Osteocyte (in vitro differentiated cells): ENCODE measurements around the gene EVA1A. TPM values are rescaled to one million over a fixed set of nuclear protein-coding genes. Genes with fewer than 3 reads are reported as not detected.

Experiments
- DNase-seq: peaks from one replicate; pipeline ENCODE4 v3.0.0; 2021; ENCODE audit warnings: mixed read lengths; ENCODE audit not compliant: unreplicated experiment; ENCODE audit errors: extremely low spot score
- H3K27ac Mint-ChIP-seq: one replicate; pipeline ENCODE4 v1.8.0; 2021; ENCODE audit warnings: mild to moderate bottlenecking, mixed read lengths; ENCODE audit not compliant: unreplicated experiment
- H3K27me3 Mint-ChIP-seq: one replicate; pipeline ENCODE4 v1.8.0; 2021; ENCODE audit warnings: mixed read lengths; ENCODE audit not compliant: unreplicated experiment
- H3K36me3 Mint-ChIP-seq: one replicate; pipeline ENCODE4 v1.8.0; 2021; ENCODE audit warnings: mixed read lengths; ENCODE audit not compliant: unreplicated experiment
- H3K4me1 Mint-ChIP-seq: one replicate; pipeline ENCODE4 v1.8.0; 2021; ENCODE audit warnings: mixed read lengths; ENCODE audit not compliant: unreplicated experiment
- H3K4me3 Mint-ChIP-seq: one replicate; pipeline ENCODE4 v1.8.0; 2021; ENCODE audit warnings: mild to moderate bottlenecking, moderate library complexity, mixed read lengths; ENCODE audit not compliant: unreplicated experiment
- H3K9me3 Mint-ChIP-seq: one replicate; pipeline ENCODE4 v1.8.0; 2021; ENCODE audit warnings: mixed read lengths; ENCODE audit not compliant: unreplicated experiment
- long read RNA-seq: library from polyadenylated mRNA; unstranded; transcript quantifications from one replicate; pipeline ENCODE4 v2.0.0, GENCODE V29; 2021
- total RNA-seq: library from RNA; stranded (reverse); gene quantifications from 2 replicates; pipeline ENCODE4 v1.2.1, GENCODE V29; 2021
- TF ChIP-seq, protein P1 (sequence below): fragments of 200-600 bp; sonication (generic); IDR thresholded peaks from 2 replicates; pipeline ENCODE4 v1.5.0; 2021; ENCODE audit warnings: antibody characterized with exemption, mild to moderate bottlenecking, moderate library complexity

The EVA1A gene, protein sequence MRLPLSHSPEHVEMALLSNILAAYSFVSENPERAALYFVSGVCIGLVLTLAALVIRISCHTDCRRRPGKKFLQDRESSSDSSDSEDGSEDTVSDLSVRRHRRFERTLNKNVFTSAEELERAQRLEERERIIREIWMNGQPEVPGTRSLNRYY
- 30.7 and 33.5 TPM in 2 replicates for total RNA-seq
- long read RNA-seq, transcript EVA1A-202 (4 exons, 1,802 nt), result minor isoform, 22 of 115 reads
- long read RNA-seq, transcript EVA1A-204 (4 exons, 777 nt), result major isoform, 23 of 115 reads
- long read RNA-seq, transcript EVA1A-206 (3 exons, 569 nt), result minor isoform, 8 of 115 reads
- long read RNA-seq, partial matches to known transcripts, result 4 of 115 reads
- long read RNA-seq, other reads (novel, unspliced or antisense), result 54 of 115 reads

DNA sequence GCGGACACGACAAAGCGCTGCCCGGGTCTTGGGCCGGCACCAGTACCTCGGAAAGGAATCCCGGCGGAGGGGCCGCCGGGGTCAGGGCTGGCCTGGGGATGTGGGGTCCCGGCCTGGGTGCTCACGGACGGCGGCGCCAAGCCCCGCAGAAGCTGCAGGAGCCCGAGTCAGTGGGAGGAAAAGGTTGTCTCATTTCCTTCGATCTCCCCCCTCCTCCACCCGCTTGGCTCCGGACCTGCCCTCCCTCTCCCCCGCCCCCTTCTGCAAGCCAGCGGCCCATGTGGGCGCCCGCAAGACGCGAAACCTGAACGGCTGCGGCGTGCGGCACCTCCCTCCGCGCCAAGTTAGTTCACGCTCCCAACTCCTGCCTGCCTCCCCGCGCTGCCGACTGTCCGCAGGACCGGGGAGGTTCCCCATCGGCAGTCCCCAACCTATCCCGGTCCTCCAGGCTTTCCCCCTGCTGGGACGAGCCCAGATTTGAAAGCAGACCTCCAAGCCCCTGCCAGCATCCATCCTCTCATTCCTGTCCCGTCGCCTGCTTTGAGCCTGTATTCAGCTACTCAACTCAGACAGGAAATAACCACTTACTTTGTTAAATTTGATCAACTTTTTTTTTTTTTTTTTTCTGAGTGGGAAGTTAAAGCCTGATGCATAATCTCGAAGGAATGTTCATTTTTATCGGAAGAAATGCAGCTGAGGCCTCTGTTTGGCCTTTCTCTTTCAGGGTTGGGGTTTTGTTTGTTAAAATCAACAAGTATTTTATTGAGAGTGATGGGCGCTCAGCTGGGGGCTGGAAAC, at the start of gene EVA1A:
EVA1A (minus strand) TSS at position 172 of the 798 bp plus-strand sequence. CDS start 42,799 bp downstream, outside the sequence.
- Mint-ChIP-seq H3K4me1 (peaks cover 57% of the 10 kb centered on the region), H3K27me3 (no peaks in the 10 kb centered on the region)
- TF ChIP-seq, protein P1, sequence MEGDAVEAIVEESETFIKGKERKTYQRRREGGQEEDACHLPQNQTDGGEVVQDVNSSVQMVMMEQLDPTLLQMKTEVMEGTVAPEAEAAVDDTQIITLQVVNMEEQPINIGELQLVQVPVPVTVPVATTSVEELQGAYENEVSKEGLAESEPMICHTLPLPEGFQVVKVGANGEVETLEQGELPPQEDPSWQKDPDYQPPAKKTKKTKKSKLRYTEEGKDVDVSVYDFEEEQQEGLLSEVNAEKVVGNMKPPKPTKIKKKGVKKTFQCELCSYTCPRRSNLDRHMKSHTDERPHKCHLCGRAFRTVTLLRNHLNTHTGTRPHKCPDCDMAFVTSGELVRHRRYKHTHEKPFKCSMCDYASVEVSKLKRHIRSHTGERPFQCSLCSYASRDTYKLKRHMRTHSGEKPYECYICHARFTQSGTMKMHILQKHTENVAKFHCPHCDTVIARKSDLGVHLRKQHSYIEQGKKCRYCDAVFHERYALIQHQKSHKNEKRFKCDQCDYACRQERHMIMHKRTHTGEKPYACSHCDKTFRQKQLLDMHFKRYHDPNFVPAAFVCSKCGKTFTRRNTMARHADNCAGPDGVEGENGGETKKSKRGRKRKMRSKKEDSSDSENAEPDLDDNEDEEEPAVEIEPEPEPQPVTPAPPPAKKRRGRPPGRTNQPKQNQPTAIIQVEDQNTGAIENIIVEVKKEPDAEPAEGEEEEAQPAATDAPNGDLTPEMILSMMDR, result no peak

DNA sequence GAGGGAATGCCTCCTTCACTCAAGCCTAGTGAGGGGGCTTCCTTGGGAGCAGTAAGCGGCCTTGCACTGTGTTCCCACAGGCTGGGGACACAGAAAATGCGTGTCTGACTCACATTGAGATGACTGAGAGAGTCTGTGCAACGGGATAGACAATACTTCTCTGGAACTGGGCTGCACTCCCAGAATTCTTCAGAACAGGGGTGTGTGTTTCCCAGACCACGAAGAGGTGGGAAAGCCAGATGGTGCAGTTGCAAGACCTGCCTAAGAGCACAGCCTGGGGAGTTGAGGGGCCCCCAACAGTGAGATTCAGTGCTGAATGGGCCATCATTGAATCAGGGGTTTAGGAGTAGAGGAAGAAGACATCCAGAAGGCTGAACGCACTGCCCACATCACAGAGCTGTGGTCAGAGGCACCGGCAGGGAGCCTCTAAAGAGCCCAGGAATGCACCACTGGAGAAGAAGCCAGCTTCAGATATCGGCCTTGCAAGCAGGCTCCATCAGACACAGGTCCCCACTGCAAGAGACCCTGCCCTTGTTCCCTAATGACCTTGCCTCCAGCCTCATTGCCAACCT, 49.3 kb upstream of the EVA1A start:
- Mint-ChIP-seq H3K4me3 (no peak overlapping the region), H3K27ac (no peak overlapping the region), H3K9me3 (no peaks in the 10 kb centered on the region), H3K4me1 (peaks cover 51% of the 10 kb centered on the region), H3K27me3 (no peaks in the 10 kb centered on the region), H3K36me3 (no peaks in the 10 kb centered on the region)
- DNase-seq, result no peak
- TF ChIP-seq, protein P1, result no peak

More for the DNA sequence above, at the start of gene EVA1A:
- peak within 1 kb of the TSS; percentile 91 for H3K27ac Mint-ChIP-seq
- no peaks in the 10 kb centered on the region for H3K9me3 Mint-ChIP-seq
- DNase-seq, result peak; percentile 87
- H3K36me3 Mint-ChIP-seq, result no peaks in the 10 kb centered on the region
- peak within 1 kb of the TSS; percentile 98 for H3K4me3 Mint-ChIP-seq

DNA sequence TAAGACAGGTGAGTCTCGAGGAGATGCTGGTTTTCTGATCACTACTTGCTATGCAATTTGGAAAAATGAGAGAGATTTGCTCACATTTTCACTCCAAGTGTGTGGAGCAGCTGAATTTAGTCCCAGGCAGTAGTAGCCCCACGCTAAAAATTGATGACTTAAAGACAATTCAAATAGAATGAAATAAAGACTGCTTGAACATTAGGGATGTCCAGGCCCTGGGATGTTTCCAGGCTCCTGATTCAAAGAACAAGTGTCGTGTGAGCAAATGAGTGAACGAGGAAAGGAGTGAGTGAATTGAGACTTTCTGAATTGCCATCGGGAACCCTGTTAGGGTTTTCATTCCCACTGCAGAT, 48.6 kb upstream of the EVA1A start:
- Mint-ChIP-seq H3K9me3 (no peaks in the 10 kb centered on the region), H3K27me3 (no peaks in the 10 kb centered on the region), H3K4me1 (peaks cover 57% of the 10 kb centered on the region), H3K36me3 (no peaks in the 10 kb centered on the region), H3K4me3 (peak overlapping the region; percentile 60), H3K27ac (peak overlapping the region; percentile 85)
- TF ChIP-seq, protein P1, result peak; percentile 0
- DNase-seq, result no peak

DNA sequence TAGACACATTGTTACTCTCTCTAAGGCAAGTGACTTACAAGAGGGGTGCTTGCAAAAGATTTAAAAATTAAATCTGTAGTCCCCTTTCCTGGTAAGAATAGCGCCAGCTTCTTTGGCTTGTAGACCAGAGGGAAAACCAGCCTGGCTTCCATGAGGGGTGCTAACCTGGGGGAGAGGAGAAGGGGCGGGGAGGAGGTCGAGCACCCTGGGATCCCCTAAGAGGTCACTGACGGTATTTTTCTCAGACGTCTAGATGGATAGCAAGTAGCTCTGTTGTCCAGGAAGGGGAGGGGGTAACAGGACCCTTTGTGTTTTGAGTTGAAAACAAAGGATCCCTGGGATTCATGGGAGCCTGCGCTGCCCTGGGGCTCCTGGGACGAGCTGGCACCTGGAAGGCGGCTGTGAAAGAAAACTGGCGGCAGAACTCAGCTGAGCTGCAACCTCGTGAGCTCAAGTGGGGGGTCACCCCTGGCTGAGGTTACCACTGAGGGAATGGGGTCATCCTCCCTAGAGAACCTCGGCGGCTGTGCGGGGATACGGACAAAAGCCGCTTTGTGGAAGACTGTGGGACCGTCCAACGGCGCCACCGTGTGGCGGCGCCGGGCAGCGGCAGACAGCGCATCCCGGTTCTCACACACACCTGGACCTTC, 48.1 kb upstream of the EVA1A start:
- H3K27me3 Mint-ChIP-seq, result no peaks in the 10 kb centered on the region
- H3K4me3 Mint-ChIP-seq, result peak overlapping the region; percentile 60
- no peaks in the 10 kb centered on the region for H3K9me3 Mint-ChIP-seq
- DNase-seq, result peak; percentile 88
- H3K36me3 Mint-ChIP-seq, result no peaks in the 10 kb centered on the region
- TF ChIP-seq, protein P1, result peak; percentile 100
- H3K4me1 Mint-ChIP-seq, result peaks cover 57% of the 10 kb centered on the region
- H3K27ac Mint-ChIP-seq, result peak overlapping the region; percentile 85
